ENCODE measurements around the gene GAMT. TPM values are rescaled to one million over a fixed set of nuclear protein-coding genes. Genes with fewer than 3 reads are reported as not detected.
A peak's percentile ranks its signal among the peaks of the same experiment; 100 is the strongest.

The GAMT gene
- total and polyA plus RNA-seq, 2 of the 13 experiments (the other 11 are each of a cell fraction or from before 2014, with no cell fraction given): 115 to 124 TPM

DNA sequence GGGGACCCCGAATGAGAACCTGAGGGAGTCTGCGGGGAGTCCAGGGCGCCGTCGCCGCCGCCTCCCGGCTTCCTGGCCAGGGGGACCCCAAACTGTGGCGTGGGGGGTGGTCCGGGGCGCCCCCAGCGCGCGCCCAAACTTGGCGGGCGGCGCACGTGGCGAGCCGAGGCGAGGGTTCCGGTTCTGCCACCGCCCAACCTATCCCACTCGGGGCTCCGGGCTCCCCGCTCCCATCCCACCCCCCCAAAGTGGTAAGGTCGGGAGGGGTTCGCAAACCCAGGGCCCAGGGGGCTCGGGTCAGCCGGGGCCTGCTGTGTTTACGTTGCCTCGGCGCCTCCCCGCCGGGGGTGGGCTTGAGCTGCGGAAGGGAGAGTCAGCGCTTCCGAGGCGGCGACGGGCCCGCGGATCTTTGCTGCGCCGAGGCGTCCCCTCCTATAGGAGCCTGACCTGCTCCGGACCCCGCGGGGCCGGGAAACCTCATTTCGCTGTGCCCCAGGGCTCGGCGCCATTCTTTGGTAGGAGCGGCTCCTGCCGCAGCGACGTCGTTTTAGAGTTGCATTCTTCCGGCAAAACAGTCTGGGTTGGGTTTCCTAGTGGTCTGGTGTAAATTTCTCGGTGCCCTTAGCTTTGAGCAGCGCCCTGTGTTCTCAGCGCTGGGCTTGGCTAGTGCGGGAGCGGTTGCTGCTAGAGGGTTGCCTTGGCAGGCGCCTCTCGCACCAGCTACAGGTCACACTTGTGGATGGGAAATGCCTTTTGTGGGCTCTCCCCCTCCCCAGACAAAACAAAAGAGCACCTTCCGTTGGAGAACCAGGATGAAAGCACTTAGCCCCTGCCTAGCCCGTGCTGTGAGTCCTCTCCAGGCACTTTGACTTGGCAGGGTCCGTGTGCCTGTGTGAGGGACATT lies 7.2 kb upstream of the GAMT start:
- Histone ChIP-seq H3K27me3 (ENCODE audit: control insufficient read depth in 1 of 2, insufficient read depth in 2 of 2, low read length in 2 of 2) (no peaks in the 10 kb centered on the region; a peak in 2 of 5 replicates), H3K79me2 (ENCODE audit: insufficient read depth, low read length) (peaks cover 58% of the 10 kb centered on the region), H3K36me3 (replicated peaks in 1 of 2; ENCODE audit: control insufficient read depth in 1 of 2, insufficient read depth in 2 of 2, low read length in 2 of 2) (peaks cover 5 to 25% of the 10 kb centered on the region in 2 experiments; a peak in 4 of 5 replicates), H2AFZ (ENCODE audit: low read length) (no peak overlapping the region), H3K9me3 (ENCODE audit: low read length) (no peaks in the 10 kb centered on the region), H3K4me3 (replicated peaks in 1 of 3; ENCODE audit: insufficient read depth in 1 of 3, low read depth in 2 of 3, low read length in 3 of 3) (peak overlapping the region; percentile 88 to 95 (median 90)), H3K27ac (ENCODE audit: extremely low read length, insufficient read depth, low read length) (peak overlapping the region; percentile 91), H3K4me1 (ENCODE audit: insufficient read depth, low read length) (peaks cover 53% of the 10 kb centered on the region), H4K20me1 (ENCODE audit: insufficient read depth, low read length) (peaks cover 50% of the 10 kb centered on the region), H3K9ac (ENCODE audit: insufficient read depth, low read depth, low read length) (peak overlapping the region; percentile 96), H3K4me2 (ENCODE audit: low read depth, low read length) (peak overlapping the region; percentile 99)
- no CpG with 5 or more reads among the region's 69 CpGs for WGBS (ENCODE audit: low lambda C conversion rate)
- in situ Hi-C loops (cut with HindIII; ENCODE audit: extremely low pct_ligation_motif_present, low pct_unique_long_range_greater_than_20kb) (no loop called here), intact Hi-C loops (cut with micrococcal nuclease; ENCODE audit: unreplicated experiment) (no loop called here)
- ChIA-PET POLR2A (interaction anchor here (0.6 to 1.3 kb wide), 4 partner anchors 10 to 140 kb away, joined by 3 to 5 read pairs (median 4); partner anchors contain the start of gene CIRBP), CTCF (ENCODE audit: low intra/inter-chr PET ratio, low total read pairs) (no interaction called here)
- no TSS peak for BruUV-seq (replicated peaks)
- peak; percentile 23 for ATAC-seq
- DNase-seq (ENCODE audit: low spot score): no peak
- FAIRE-seq: no peak
- TF ChIP-seq ZNF30 (CRISPR knock-in tag; IDR thresholded peaks at IDR 0.05) (no peak), KDM5B (CRISPR knock-in tag; IDR thresholded peaks at IDR 0.05; ENCODE audit: borderline replicate concordance) (peak; percentile 43; the same call in 1 of the 2 replicates), ZNF749 (CRISPR knock-in tag; IDR thresholded peaks at IDR 0.05; ENCODE audit: borderline replicate concordance) (no peak), REPIN1 (CRISPR knock-in tag; IDR thresholded peaks at IDR 0.05; ENCODE audit: borderline replicate concordance, low read depth) (no peak), ZNF205 (CRISPR knock-in tag; IDR thresholded peaks at IDR 0.05) (no peak), ZEB1 (IDR thresholded peaks at IDR 0.05; ENCODE audit: insufficient replicate concordance, low read depth) (no peak), ZNF746 (CRISPR knock-in tag; IDR thresholded peaks at IDR 0.05) (no peak), NCOA1 (CRISPR knock-in tag; IDR thresholded peaks at IDR 0.05) (no peak), ZNF468 (CRISPR knock-in tag; IDR thresholded peaks at IDR 0.05) (no peak), FOSL2 (CRISPR knock-in tag; IDR thresholded peaks at IDR 0.05) (no peak), PTBP1 (IDR thresholded peaks at IDR 0.05; ENCODE audit: low read depth, low read length, poor library complexity, severe bottlenecking) (peak; percentile 18), ZNF17 (CRISPR knock-in tag; IDR thresholded peaks at IDR 0.05) (no peak)
- TF ChIP-seq, protein P1, sequence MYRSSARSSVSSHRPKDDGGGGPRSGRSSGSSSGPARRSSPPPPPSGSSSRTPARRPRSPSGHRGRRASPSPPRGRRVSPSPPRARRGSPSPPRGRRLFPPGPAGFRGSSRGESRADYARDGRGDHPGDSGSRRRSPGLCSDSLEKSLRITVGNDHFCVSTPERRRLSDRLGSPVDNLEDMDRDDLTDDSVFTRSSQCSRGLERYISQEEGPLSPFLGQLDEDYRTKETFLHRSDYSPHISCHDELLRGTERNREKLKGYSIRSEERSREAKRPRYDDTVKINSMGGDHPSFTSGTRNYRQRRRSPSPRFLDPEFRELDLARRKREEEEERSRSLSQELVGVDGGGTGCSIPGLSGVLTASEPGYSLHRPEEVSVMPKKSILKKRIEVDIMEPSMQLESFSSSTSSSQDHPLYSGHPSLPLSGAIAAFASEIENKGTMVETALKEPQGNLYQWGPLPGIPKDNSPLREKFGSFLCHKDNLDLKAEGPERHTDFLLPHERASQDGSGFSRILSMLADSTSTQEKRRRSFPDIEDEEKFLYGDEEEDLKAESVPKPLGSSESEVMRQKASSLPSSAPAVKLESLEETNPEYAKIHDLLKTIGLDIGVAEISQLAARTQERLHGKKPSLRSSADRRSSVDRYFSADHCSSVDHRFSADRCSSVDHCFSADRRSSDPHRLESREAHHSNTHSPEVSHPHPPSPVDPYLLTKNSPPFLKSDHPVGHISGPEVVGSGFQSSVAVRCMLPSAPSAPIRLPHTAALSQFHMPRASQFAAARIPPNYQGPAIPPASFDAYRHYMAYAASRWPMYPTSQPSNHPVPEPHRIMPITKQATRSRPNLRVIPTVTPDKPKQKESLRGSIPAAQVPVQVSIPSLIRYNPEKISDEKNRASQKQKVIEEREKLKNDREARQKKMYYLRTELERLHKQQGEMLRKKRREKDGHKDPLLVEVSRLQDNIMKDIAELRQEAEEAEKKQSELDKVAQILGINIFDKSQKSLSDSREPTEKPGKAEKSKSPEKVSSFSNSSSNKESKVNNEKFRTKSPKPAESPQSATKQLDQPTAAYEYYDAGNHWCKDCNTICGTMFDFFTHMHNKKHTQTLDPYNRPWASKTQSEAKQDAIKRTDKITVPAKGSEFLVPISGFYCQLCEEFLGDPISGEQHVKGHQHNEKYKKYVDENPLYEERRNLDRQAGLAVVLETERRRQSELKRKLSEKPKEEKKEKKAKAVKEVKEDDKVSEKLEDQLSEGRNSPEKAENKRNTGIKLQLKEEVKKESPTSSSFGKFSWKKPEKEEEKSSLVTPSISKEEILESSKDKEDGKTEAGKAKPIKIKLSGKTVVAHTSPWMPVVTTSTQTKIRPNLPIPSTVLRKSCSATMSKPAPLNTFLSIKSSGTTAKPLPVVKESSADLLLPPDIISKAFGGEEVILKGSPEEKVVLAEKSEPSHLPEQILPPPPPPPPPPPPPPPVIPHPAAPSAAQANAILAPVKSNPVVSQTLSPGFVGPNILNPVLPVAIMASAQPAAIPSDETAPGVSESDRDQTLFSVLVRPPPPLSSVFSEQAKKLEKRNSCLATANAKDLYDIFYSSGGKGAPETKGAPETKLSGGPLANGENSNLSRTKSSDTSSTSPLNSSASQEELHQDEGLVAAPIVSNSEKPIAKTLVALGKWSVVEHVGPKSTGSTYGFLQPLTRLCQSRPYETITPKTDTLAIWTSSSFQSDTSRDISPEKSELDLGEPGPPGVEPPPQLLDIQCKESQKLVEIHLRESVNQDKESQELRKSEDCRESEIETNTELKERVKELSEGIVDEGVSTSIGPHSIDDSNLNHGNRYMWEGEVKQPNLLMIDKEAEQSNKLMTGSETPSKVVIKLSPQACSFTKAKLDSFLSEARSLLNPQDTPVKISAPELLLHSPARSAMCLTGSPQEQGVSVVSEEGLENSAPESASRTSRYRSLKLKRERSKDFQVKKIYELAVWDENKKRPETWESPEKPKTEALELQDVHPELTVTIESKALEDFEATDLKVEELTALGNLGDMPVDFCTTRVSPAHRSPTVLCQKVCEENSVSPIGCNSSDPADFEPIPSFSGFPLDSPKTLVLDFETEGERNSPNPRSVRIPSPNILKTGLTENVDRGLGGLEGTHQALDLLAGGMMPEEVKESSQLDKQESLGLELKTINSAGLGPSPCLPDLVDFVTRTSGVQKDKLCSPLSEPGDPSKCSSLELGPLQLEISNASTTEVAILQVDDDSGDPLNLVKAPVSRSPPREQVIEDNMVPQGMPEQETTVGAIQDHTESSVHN (CRISPR knock-in tag; IDR thresholded peaks at IDR 0.05): no peak
- TF ChIP-seq, protein P2, sequence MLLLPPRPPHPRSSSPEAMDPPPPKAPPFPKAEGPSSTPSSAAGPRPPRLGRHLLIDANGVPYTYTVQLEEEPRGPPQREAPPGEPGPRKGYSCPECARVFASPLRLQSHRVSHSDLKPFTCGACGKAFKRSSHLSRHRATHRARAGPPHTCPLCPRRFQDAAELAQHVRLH (CRISPR knock-in tag; IDR thresholded peaks at IDR 0.05; ENCODE audit: borderline replicate concordance, low read depth): no peak

Data from HepG2 (cell line).